ENCODE measurements around the gene SZT2.

DNA sequence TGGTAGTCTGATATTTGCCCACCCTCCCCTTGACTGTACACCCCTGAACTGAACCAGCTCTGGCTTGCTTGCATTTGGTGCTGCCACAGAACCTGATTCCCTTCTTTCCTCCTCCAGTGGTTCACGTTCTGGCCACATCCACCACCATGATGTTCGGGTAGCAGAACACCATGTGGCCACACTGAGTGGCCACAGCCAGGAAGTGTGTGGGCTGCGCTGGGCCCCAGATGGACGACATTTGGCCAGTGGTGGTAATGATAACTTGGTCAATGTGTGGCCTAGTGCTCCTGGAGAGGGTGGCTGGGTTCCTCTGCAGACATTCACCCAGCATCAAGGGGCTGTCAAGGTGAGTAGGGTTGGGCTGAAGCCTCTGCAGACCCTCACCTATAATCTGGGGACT, 29.1 kb upstream of the SZT2 start:
- TF ChIP-seq POLR2AphosphoS5 (IDR thresholded peaks at IDR 0.05): peak in 2 of 3 donors; percentile 8 to 38
- TF ChIP-seq, protein P1, sequence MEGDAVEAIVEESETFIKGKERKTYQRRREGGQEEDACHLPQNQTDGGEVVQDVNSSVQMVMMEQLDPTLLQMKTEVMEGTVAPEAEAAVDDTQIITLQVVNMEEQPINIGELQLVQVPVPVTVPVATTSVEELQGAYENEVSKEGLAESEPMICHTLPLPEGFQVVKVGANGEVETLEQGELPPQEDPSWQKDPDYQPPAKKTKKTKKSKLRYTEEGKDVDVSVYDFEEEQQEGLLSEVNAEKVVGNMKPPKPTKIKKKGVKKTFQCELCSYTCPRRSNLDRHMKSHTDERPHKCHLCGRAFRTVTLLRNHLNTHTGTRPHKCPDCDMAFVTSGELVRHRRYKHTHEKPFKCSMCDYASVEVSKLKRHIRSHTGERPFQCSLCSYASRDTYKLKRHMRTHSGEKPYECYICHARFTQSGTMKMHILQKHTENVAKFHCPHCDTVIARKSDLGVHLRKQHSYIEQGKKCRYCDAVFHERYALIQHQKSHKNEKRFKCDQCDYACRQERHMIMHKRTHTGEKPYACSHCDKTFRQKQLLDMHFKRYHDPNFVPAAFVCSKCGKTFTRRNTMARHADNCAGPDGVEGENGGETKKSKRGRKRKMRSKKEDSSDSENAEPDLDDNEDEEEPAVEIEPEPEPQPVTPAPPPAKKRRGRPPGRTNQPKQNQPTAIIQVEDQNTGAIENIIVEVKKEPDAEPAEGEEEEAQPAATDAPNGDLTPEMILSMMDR (IDR thresholded peaks at IDR 0.05 in 8 of 11, conservative IDR thresholded peaks at IDR 0.05 in 3 of 11): no peak
- no peak for TF ChIP-seq POLR2A (IDR thresholded peaks at IDR 0.05)

Measured in spleen (tissue), 7 donors.